WTC11 (cell line): ENCODE data around the gene FAM53B. TPM values are rescaled to one million over a fixed set of nuclear protein-coding genes. Genes with fewer than 3 reads are reported as not detected.

Source experiments
- ATAC-seq: fragments of 200-7000 bp; cut with Tn5 transposase; 2 replicates; pipeline ENCODE4 v1.10.0; 2021; ENCODE audit warnings: mild to moderate bottlenecking, moderate library complexity
- CTCF ChIA-PET: fragments of 300-600 bp; sonication (Branson Sonifier 250); formaldehyde crosslinking; loops from one replicate; lab custom pipeline; 2021; ENCODE audit warnings: antibody characterized with exemption; lab: Charles Lee
- POLR2A ChIA-PET: fragments of 350-600 bp; sonication (Branson Sonifier 250); formaldehyde crosslinking; loops from one replicate; lab custom pipeline; 2021; ENCODE audit warnings: antibody characterized with exemption; lab: Charles Lee
- DNase-seq: peaks from one replicate; pipeline ENCODE4 v3.0.0; 2021; ENCODE audit warnings: low spot score
- H3K27ac Mint-ChIP-seq: 2 replicates; pipeline ENCODE4 v1.8.0; 2021; ENCODE audit warnings: mixed read lengths
- H3K27me3 Mint-ChIP-seq: 2 replicates; pipeline ENCODE4 v1.8.0; 2021; ENCODE audit warnings: low read depth, mild to moderate bottlenecking, moderate library complexity, mixed read lengths
- H3K36me3 Mint-ChIP-seq: 2 replicates; pipeline ENCODE4 v1.8.0; 2021; ENCODE audit warnings: mixed read lengths
- H3K4me1 Mint-ChIP-seq: 2 replicates; pipeline ENCODE4 v1.8.0; 2022; ENCODE audit warnings: mixed read lengths
- H3K4me3 Mint-ChIP-seq: 2 replicates; pipeline ENCODE4 v1.8.0; 2021; ENCODE audit warnings: mild to moderate bottlenecking, moderate library complexity, mixed read lengths
- H3K9me3 Mint-ChIP-seq: 2 replicates; pipeline ENCODE4 v1.8.0; 2021; ENCODE audit warnings: mixed read lengths
- E2F4 ChIP-seq: sonication (generic); formaldehyde crosslinking; IDR thresholded peaks from 2 replicates; pipeline ENCODE4 v1.8.1; 2022; ENCODE audit warnings: low read depth, mild to moderate bottlenecking, moderate library complexity, missing genetic modification reagents, borderline replicate concordance
- GABPB1 ChIP-seq: sonication (generic); formaldehyde crosslinking; IDR thresholded peaks from 2 replicates; pipeline ENCODE4 v1.8.1; 2023; ENCODE audit warnings: mild to moderate bottlenecking, missing genetic modification reagents
- GTF2I ChIP-seq: fragments of 250-450 bp; sonication (Bioruptor Pico); conservative IDR thresholded peaks from 2 replicates; pipeline ENCODE4 v1.4.0; 2021; ENCODE audit warnings: mild to moderate bottlenecking
- JUN ChIP-seq: sonication (generic); formaldehyde crosslinking; IDR thresholded peaks from 2 replicates; pipeline ENCODE4 v1.8.0; 2023; ENCODE audit warnings: mild to moderate bottlenecking, missing genetic modification reagents
- MYBL2 ChIP-seq: sonication (generic); formaldehyde crosslinking; IDR thresholded peaks from 2 replicates; pipeline ENCODE4 v1.8.1; 2023; ENCODE audit warnings: mild to moderate bottlenecking, moderate library complexity, missing genetic modification reagents
- NR2C2 ChIP-seq: sonication (generic); formaldehyde crosslinking; IDR thresholded peaks from 2 replicates; pipeline ENCODE4 v1.8.0; 2022; ENCODE audit warnings: mild to moderate bottlenecking, missing genetic modification reagents
- NR3C1 ChIP-seq: sonication (generic); formaldehyde crosslinking; conservative IDR thresholded peaks from 2 replicates; pipeline ENCODE4 v1.8.1; 2023; ENCODE audit warnings: low read depth, mild to moderate bottlenecking, missing genetic modification reagents
- OVOL2 ChIP-seq: fragments of 250-450 bp; sonication (Bioruptor Pico); IDR thresholded peaks from 2 replicates; pipeline ENCODE4 v1.9.0; 2021; ENCODE audit warnings: mild to moderate bottlenecking, borderline replicate concordance
- TCF7 ChIP-seq: sonication (generic); formaldehyde crosslinking; IDR thresholded peaks from 2 replicates; pipeline ENCODE4 v1.8.0; 2022; ENCODE audit warnings: mild to moderate bottlenecking, low read depth, missing genetic modification reagents, moderate library complexity
- TEAD4 ChIP-seq: sonication (generic); formaldehyde crosslinking; IDR thresholded peaks from 2 replicates; pipeline ENCODE4 v1.8.0; 2022; ENCODE audit warnings: mild to moderate bottlenecking, missing genetic modification reagents
- TP53 ChIP-seq: sonication (generic); formaldehyde crosslinking; IDR thresholded peaks from 2 replicates; pipeline ENCODE4 v1.8.1; 2023; ENCODE audit warnings: mild to moderate bottlenecking, missing genetic modification reagents
- ZBTB43 ChIP-seq: sonication (generic); formaldehyde crosslinking; IDR thresholded peaks from 2 replicates; pipeline ENCODE4 v1.8.1; 2023; ENCODE audit warnings: mild to moderate bottlenecking, missing genetic modification reagents
- ZNF121 ChIP-seq: sonication (generic); formaldehyde crosslinking; IDR thresholded peaks from 2 replicates; pipeline ENCODE4 v1.8.0; 2023; ENCODE audit warnings: missing genetic modification reagents
- ZNF281 ChIP-seq: sonication (generic); formaldehyde crosslinking; IDR thresholded peaks from 2 replicates; pipeline ENCODE4 v1.8.0; 2023; ENCODE audit warnings: mild to moderate bottlenecking, missing genetic modification reagents
- ZNF396 ChIP-seq: fragments of 250-450 bp; sonication (Bioruptor Pico); IDR thresholded peaks from 2 replicates; pipeline ENCODE4 v1.8.0; 2021; ENCODE audit warnings: mild to moderate bottlenecking, moderate library complexity, borderline replicate concordance
- ZNF512 ChIP-seq: sonication (generic); formaldehyde crosslinking; IDR thresholded peaks from 2 replicates; pipeline ENCODE4 v1.8.1; 2022; ENCODE audit warnings: missing genetic modification reagents, borderline replicate concordance
- total RNA-seq: library from RNA; stranded (reverse); gene quantifications from 3 replicates; pipeline ENCODE4 v1.2.3, GENCODE V29; 2021

Gene FAM53B
- total RNA-seq, 1 experiment from 2014 or later, result 21.3 TPM

- CTCF ChIA-PET, result interaction anchor here (1.2 kb wide), 1 partner anchor 74 kb away, joined by 6 read pairs; no protein-coding TSS in a partner anchor
- POLR2A ChIA-PET, result interaction anchor here (0.6 kb wide), 1 partner anchor 342 kb away, joined by 3 read pairs; no protein-coding TSS in a partner anchor
- no peak overlapping the region for H3K4me3 Mint-ChIP-seq
Observed at GRCh38 chr10:124667425-124668345, 76.5 kb downstream of the FAM53B start.

GRCh38 chr10:124666494-124666893, 77.7 kb downstream of the FAM53B start:
- Mint-ChIP-seq H3K4me3 (no peak overlapping the region), H3K27ac (no peak overlapping the region), H3K36me3 (no peaks in the 10 kb centered on the region), H3K27me3 (no peaks in the 10 kb centered on the region), H3K4me1 (peaks cover 13% of the 10 kb centered on the region), H3K9me3 (no peaks in the 10 kb centered on the region)
- ATAC-seq, result no peak
- no peak for TF ChIP-seq E2F4
- TF ChIP-seq TP53 (CRISPR knock-in tag), result no peak
- no peak for TF ChIP-seq NR3C1 (CRISPR knock-in tag)
- TF ChIP-seq ZNF281 (CRISPR knock-in tag), result no peak
- TF ChIP-seq ZNF512 (CRISPR knock-in tag), result no peak
- no peak for TF ChIP-seq NR2C2 (CRISPR knock-in tag)
- TF ChIP-seq OVOL2, result no peak
- no peak for TF ChIP-seq TCF7 (CRISPR knock-in tag)
- no peak for TF ChIP-seq JUN (CRISPR knock-in tag)
- TF ChIP-seq GABPB1 (CRISPR knock-in tag), result no peak
- TF ChIP-seq TEAD4, result no peak
- no peak for TF ChIP-seq ZBTB43 (CRISPR knock-in tag)
- no peak for TF ChIP-seq GTF2I (CRISPR knock-in tag)
- no peak for TF ChIP-seq ZNF396 (CRISPR knock-in tag)
- ChIA-PET POLR2A (no interaction called here), CTCF (no interaction called here)
- no peak for DNase-seq

More at GRCh38 chr10:124667425-124668345, 76.5 kb downstream of the FAM53B start:
- no peak for TF ChIP-seq ZNF121 (CRISPR knock-in tag)
- TF ChIP-seq MYBL2 (CRISPR knock-in tag), result no peak
- TF ChIP-seq, all 79 proteins: peak for 0
- Mint-ChIP-seq H3K4me1 (peaks cover 23% of the 10 kb centered on the region), H3K9me3 (no peaks in the 10 kb centered on the region), H3K27ac (peak overlapping the region; percentile 84), H3K36me3 (no peaks in the 10 kb centered on the region), H3K27me3 (no peaks in the 10 kb centered on the region)
- no peak for ATAC-seq
- DNase-seq, result no peak
